Measurements from ENCODE around the gene HCRT.
A peak's percentile ranks its signal among the peaks of the same experiment; 100 is the strongest.
"Not testable (repeated sequence)": the region's sequence is repeated elsewhere in the genome, so short reads cannot be mapped to it uniquely, and the experiment has no call there.

Gene HCRT

GRCh38 chr17:42153919-42154742 is 31.1 kb downstream of the HCRT start:
- Histone ChIP-seq H3K4me3 (ENCODE audit: low read length) (peak overlapping the region; percentile 93), H3K27ac (ENCODE audit: low read depth, low read length) (peak overlapping the region; percentile 44), H3K9me2 (replicated peaks; ENCODE audit: control insufficient read depth, low read length) (no peaks in the 10 kb centered on the region), H3K4me2 (ENCODE audit: low read length) (peak overlapping the region; percentile 80), H3K36me3 (ENCODE audit: control insufficient read depth, low read length) (peaks cover 17% of the 10 kb centered on the region), H3K79me2 (ENCODE audit: control insufficient read depth, low read length) (peaks cover 54% of the 10 kb centered on the region), H3K9me3 (ENCODE audit: control insufficient read depth, insufficient read depth, low read length) (no peaks in the 10 kb centered on the region), H3F3A (ENCODE audit: control insufficient read depth, insufficient read depth) (no peaks in the 10 kb centered on the region), H3K4me1 (ENCODE audit: control insufficient read depth, low read length) (peaks cover 17% of the 10 kb centered on the region), H4K20me1 (ENCODE audit: control insufficient read depth, insufficient read depth, low read depth, low read length) (peaks cover 15% of the 10 kb centered on the region), H3K27me3 (ENCODE audit: control insufficient read depth, low read length) (no peaks in the 10 kb centered on the region)
- TF ChIP-seq, protein P1, sequence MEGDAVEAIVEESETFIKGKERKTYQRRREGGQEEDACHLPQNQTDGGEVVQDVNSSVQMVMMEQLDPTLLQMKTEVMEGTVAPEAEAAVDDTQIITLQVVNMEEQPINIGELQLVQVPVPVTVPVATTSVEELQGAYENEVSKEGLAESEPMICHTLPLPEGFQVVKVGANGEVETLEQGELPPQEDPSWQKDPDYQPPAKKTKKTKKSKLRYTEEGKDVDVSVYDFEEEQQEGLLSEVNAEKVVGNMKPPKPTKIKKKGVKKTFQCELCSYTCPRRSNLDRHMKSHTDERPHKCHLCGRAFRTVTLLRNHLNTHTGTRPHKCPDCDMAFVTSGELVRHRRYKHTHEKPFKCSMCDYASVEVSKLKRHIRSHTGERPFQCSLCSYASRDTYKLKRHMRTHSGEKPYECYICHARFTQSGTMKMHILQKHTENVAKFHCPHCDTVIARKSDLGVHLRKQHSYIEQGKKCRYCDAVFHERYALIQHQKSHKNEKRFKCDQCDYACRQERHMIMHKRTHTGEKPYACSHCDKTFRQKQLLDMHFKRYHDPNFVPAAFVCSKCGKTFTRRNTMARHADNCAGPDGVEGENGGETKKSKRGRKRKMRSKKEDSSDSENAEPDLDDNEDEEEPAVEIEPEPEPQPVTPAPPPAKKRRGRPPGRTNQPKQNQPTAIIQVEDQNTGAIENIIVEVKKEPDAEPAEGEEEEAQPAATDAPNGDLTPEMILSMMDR (IDR thresholded peaks at IDR 0.05; ENCODE audit: low read depth, low read length, poor library complexity, severe bottlenecking), result no peak
- TF ChIP-seq EZH2phosphoT487 (IDR thresholded peaks at IDR 0.05; ENCODE audit: borderline replicate concordance, low read length), result no peak

DNA sequence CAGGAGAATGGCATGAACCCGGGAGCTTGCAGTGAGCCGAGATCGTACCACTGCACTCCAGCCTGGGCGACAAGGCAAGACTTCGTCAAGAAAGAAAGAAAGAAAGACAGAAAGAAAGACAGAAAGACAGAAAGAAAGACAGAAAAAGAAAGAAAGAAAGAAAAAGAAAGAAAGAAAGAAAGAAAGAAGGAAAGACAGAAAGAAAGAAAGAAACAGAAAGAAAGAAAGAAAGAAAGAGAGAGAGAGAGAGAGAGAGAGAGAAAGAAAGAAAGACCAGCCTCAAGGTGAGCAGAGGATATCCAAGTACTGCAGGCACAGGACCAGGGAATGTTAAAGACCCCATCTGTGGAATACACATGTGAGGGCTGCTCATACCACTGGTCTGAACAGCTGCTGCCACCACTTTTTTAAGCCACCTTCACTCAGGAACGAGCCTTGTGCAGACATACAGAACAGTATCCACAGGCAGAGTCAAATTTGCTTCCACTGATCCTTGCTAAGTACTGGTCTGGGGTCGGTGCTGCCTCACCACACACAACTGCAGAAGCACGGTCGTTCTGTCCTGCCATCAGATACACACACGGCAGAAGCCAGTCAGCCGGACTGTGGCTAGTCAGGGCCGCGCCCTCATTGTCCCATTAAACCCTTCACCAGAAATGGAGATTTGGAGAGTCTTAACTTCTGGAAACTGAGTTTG is 38.2 kb downstream of the HCRT start:
- no peak overlapping the region for H3K4me3 ChIP-seq (ENCODE audit: low read length)
- peaks cover 88% of the 10 kb centered on the region for H3K79me2 ChIP-seq (ENCODE audit: control insufficient read depth, low read length)
- H4K20me1 ChIP-seq (ENCODE audit: control insufficient read depth, insufficient read depth, low read depth, low read length), result 0 out of 2 replicates have a peak, but pooled peaks cover 4% of the 10 kb centered on the region
- no peaks in the 10 kb centered on the region; the same call in 1 of the 2 replicates for H3K4me1 ChIP-seq (ENCODE audit: control insufficient read depth, low read length)
- TF ChIP-seq EZH2phosphoT487 (IDR thresholded peaks at IDR 0.05; ENCODE audit: borderline replicate concordance, low read length), result no peak
- TF ChIP-seq, protein P1 (IDR thresholded peaks at IDR 0.05; ENCODE audit: low read depth, low read length, poor library complexity, severe bottlenecking), result no peak
- no peaks in the 10 kb centered on the region for H3K9me3 ChIP-seq (ENCODE audit: control insufficient read depth, insufficient read depth, low read length)
- no peaks in the 10 kb centered on the region for H3K27me3 ChIP-seq (ENCODE audit: control insufficient read depth, low read length)
- H3K36me3 ChIP-seq (ENCODE audit: control insufficient read depth, low read length), result peaks cover 37% of the 10 kb centered on the region
- H3K4me2 ChIP-seq (ENCODE audit: low read length), result no peak overlapping the region
- no peaks in the 10 kb centered on the region for H3K9me2 ChIP-seq (replicated peaks; ENCODE audit: control insufficient read depth, low read length)
- H3F3A ChIP-seq (ENCODE audit: control insufficient read depth, insufficient read depth), result no peaks in the 10 kb centered on the region
- H3K27ac ChIP-seq (ENCODE audit: low read depth, low read length), result no peak overlapping the region

DNA sequence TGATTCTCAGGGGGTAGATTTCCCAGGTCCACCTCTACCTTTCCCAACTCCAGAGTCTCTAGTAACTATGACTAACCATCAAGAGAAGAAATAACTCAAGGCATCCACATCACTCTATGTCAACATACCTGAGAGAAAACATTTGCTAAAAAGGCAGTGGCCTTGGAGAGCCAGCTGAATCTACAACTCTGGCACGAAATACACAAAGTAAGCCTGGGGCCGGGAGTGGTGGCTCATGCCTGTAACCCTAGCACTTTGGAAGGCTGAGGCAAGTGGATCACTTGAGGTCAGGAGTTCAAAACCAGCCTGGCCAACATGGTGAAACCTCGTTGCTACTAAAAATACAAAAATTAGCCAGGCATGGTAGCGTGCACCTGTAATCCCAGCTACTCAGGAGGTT is 42.1 kb downstream of the HCRT start:
- H3K4me2 ChIP-seq (ENCODE audit: low read length); H3K4me1 ChIP-seq (ENCODE audit: control insufficient read depth, low read length); H3K27me3 ChIP-seq (ENCODE audit: control insufficient read depth, low read length); H4K20me1 ChIP-seq (ENCODE audit: control insufficient read depth, insufficient read depth, low read depth, low read length); H3K9me2 ChIP-seq (replicated peaks; ENCODE audit: control insufficient read depth, low read length); H3K4me3 ChIP-seq (ENCODE audit: low read length); H3K27ac ChIP-seq (ENCODE audit: low read depth, low read length); H3F3A ChIP-seq (ENCODE audit: control insufficient read depth, insufficient read depth); H3K9me3 ChIP-seq (ENCODE audit: control insufficient read depth, insufficient read depth, low read length): not testable (repeated sequence)
- peaks cover 89% of the 10 kb centered on the region for H3K79me2 ChIP-seq (ENCODE audit: control insufficient read depth, low read length)
- peaks cover 32% of the 10 kb centered on the region for H3K36me3 ChIP-seq (ENCODE audit: control insufficient read depth, low read length)

Data from DOHH2 (cell line).